Common myeloid progenitor, CD34-positive (primary cell): Measurements from ENCODE around the gene MBOAT2.
A peak's percentile ranks its signal among the peaks of the same experiment; 100 is the strongest.
"Not testable (repeated sequence)": the region's sequence is repeated elsewhere in the genome, so short reads cannot be mapped to it uniquely, and the experiment has no call there.

Experiments used
- CTCF ChIA-PET: fragments of 350-600 bp; sonication (Branson Sonifier 250); formaldehyde crosslinking; loops from one replicate; lab custom pipeline; 2021; ENCODE audit warnings: antibody characterized with exemption; lab: Charles Lee
- POLR2A ChIA-PET: fragments of 350-600 bp; sonication (Branson Sonifier 250); formaldehyde crosslinking; loops from one replicate; lab custom pipeline; 2021; ENCODE audit warnings: antibody characterized with exemption; lab: Charles Lee
- DNase-seq, 3 donors: peaks; one replicate each; pipeline versions ENCODE4 v3.0.0 to v3.0.0-alpha.2; 2013
- H3K27ac ChIP-seq, 2 experiments: 1 replicate in 1 of 2; 2 replicates in 1 of 2; pipeline ENCODE4 v1.7.0; 2013; ENCODE audit warnings: inconsistent platforms in 2 of 2, low read length in 2 of 2, mild to moderate bottlenecking in 2 of 2, low read depth in 1 of 2, moderate library complexity in 1 of 2; ENCODE audit not compliant: severe bottlenecking in 2 of 2, insufficient read depth in 1 of 2, poor library complexity in 1 of 2
- H3K27me3 ChIP-seq, 5 experiments: replicated peaks in 2 of 5; 1 replicate in 3 of 5; 2 replicates in 2 of 5; pipeline versions ENCODE4 v1.6.1 to v1.7.0; 2013; ENCODE audit warnings: low read length in 4 of 5, mild to moderate bottlenecking in 2 of 5, moderate library complexity in 2 of 5, inconsistent platforms in 1 of 5; ENCODE audit not compliant: insufficient read depth in 5 of 5, control insufficient read depth in 4 of 5
- H3K36me3 ChIP-seq, 4 experiments: 1 replicate in 2 of 4; 2 replicates in 2 of 4; pipeline versions ENCODE4 v1.6.1 to v1.7.0; 2013; ENCODE audit warnings: low read length in 3 of 4, control low read depth in 1 of 4, mild to moderate bottlenecking in 1 of 4; ENCODE audit not compliant: control insufficient read depth in 4 of 4, insufficient read depth in 4 of 4
- H3K4me1 ChIP-seq, 4 experiments: 1 replicate in 3 of 4; 2 replicates in 1 of 4; pipeline versions ENCODE4 v1.6.1 to v1.7.1; 2013; ENCODE audit warnings: low read length in 3 of 4, mild to moderate bottlenecking in 3 of 4, control low read depth in 1 of 4, inconsistent platforms in 1 of 4, moderate library complexity in 1 of 4; ENCODE audit not compliant: control insufficient read depth in 4 of 4, insufficient read depth in 4 of 4; ENCODE audit errors: control extremely low read depth in 1 of 4
- H3K4me3 ChIP-seq, 7 experiments: 1 replicate in 4 of 7; 2 replicates in 3 of 7; pipeline versions ENCODE4 v1.5.1 to v1.7.0; 2013; ENCODE audit warnings: mild to moderate bottlenecking in 7 of 7, low read length in 6 of 7, moderate library complexity in 6 of 7, inconsistent platforms in 2 of 7, low read depth in 2 of 7, control low read depth in 1 of 7; ENCODE audit not compliant: insufficient read depth in 4 of 7, control insufficient read depth in 1 of 7; ENCODE audit errors: extremely low read depth in 1 of 7
- H3K9me3 ChIP-seq, 5 experiments: 1 replicate in 4 of 5; 2 replicates in 1 of 5; pipeline versions ENCODE4 v1.6.1 to v1.7.1; 2013; ENCODE audit warnings: low read length in 4 of 5, mild to moderate bottlenecking in 2 of 5, inconsistent platforms in 1 of 5, low read depth in 1 of 5, moderate library complexity in 1 of 5; ENCODE audit not compliant: control insufficient read depth in 4 of 5, insufficient read depth in 2 of 5; ENCODE audit errors: control extremely low read depth in 1 of 5
- WGBS: methylation state at CpG from one replicate; pipeline ENCODE4 v1.1.5; 2013; ENCODE audit not compliant: insufficient coverage; 5-methylcytosine and 5-hydroxymethylcytosine counted together

Gene MBOAT2

GRCh38 chr2:8980096-8980495 is 23.4 kb downstream of the MBOAT2 start:
- DNase-seq = no peak
- H3K27ac ChIP-seq = no peak overlapping the region
- CTCF ChIA-PET = no interaction called here
- H3K4me3 ChIP-seq = no peak overlapping the region
- no peaks in the 10 kb centered on the region for H3K27me3 ChIP-seq
- H3K9me3 ChIP-seq = peaks cover 0 to 2% (median 0%) of the 10 kb centered on the region in 5 experiments
- peaks cover 11 to 33% (median 25%) of the 10 kb centered on the region in 4 experiments for H3K4me1 ChIP-seq
- WGBS = no CpG with 5 or more reads among the region's 1 CpG
- no peaks in the 10 kb centered on the region for H3K36me3 ChIP-seq
- POLR2A ChIA-PET = no interaction called here

DNA sequence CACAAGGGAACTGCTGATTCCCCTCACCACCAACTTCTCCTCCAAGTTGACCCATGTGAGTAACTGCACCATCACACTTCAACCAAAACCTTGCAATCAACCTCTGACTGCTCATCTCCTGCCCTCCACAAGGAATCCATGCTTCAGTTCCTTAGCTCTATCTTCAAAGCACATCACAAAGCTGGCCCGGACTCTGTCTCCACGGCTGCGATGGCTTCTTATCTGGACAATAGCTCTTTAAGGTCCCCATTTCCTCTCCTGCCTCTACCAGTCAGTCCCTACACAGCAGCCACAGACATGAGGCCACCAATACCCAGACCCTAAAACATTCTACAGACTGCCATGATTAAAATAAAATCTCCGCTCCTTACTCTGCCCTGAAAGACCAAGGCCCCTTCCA is 25.7 kb downstream of the MBOAT2 start:
- H3K27ac ChIP-seq = no peak overlapping the region
- H3K9me3 ChIP-seq = peaks cover 0 to 2% (median 0%) of the 10 kb centered on the region in 5 experiments
- POLR2A ChIA-PET = no interaction called here
- no peak for DNase-seq
- no peaks in the 10 kb centered on the region for H3K27me3 ChIP-seq
- H3K4me1 ChIP-seq = peaks cover 5 to 14% (median 8%) of the 10 kb centered on the region in 4 experiments
- H3K4me3 ChIP-seq = no peak overlapping the region
- CTCF ChIA-PET = interaction anchor here (1.2 to 1.9 kb wide), 2 partner anchors 27 to 115 kb away, joined by 3 to 4 read pairs; no protein-coding TSS in a partner anchor
- no peaks in the 10 kb centered on the region for H3K36me3 ChIP-seq
- WGBS = 92% methylated on average over 4 of the region's 4 CpGs

DNA sequence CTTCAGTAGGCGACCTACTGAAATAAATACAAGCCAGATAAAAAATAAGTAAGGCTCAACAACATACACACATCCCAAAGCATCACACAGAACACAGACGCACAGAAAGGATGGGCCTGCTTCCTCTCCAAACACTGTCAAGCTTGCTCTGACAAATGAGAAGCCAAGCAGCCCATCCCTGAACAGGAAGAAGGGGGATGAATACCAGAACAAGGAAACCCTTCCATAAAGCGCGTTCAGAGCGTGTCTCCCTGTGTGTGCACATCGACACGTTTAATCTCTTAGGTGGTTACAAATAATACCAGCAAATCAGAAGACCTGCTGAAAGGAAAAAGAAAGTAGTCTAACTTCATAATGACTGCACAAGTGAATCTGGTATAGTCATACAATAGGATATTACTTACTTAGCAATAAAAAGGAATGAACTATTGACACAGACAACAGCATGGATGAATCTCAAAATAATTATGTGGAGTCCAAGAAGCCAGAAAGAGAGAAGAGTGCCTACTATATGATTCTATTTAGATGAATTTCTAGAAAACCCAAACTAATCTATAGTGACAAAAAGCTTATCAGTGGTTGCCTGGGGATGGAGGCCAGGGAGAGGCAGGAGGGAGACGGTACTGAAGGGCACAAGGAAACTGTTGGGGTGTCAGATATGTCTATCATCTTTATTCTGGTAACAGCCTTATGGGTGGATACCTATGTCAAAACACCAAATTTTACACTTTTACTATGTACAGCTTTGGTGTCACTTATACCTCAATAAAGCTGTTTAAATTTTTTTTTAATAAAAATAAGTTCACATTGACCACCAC is 26.8 kb downstream of the MBOAT2 start:
- peaks cover 3 to 8% (median 6%) of the 10 kb centered on the region in 4 experiments for H3K4me1 ChIP-seq
- H3K27me3 ChIP-seq = no peaks in the 10 kb centered on the region
- peak in 2 of 3 donors; percentile 29 to 38 for DNase-seq
- H3K4me3 ChIP-seq = peak overlapping the region in 2 of 7 experiments; percentile 2 to 4
- H3K9me3 ChIP-seq = peaks cover 0 to 2% (median 0%) of the 10 kb centered on the region in 5 experiments
- WGBS = 40% methylated on average over 1 of the region's 8 CpGs
- H3K27ac ChIP-seq = peak overlapping the region in 1 of 2 experiments; percentile 20
- POLR2A ChIA-PET = interaction anchor here (0.7 kb wide), 1 partner anchor 28 kb away, joined by 3 read pairs; no protein-coding TSS in a partner anchor
- H3K36me3 ChIP-seq = no peaks in the 10 kb centered on the region
- CTCF ChIA-PET = interaction anchor here (0.8 to 1.9 kb wide), 3 partner anchors 8 to 116 kb away, joined by 3 to 4 read pairs (median 3); no protein-coding TSS in a partner anchor

DNA sequence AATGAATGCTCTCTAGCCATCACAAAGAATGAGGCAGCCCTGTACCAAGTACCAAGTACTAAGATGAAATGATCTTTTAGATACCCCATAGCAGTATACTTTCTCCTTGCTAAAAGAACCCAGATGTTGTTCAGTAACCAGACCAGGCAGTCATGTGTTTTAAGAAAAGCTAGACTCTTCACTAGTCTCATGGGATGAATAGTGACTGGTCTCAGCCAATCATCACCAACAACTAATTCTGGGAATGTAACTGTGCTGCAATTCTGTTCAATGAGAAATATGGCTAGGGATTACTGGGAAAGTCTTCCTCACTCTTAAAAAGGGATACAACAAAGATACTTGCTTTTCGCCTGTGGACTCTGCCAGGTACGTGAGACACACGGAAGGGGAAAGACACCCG is 29.5 kb downstream of the MBOAT2 start:
- Histone ChIP-seq H3K27me3 (no peaks in the 10 kb centered on the region), H3K4me3 (no peak overlapping the region), H3K27ac (no peak overlapping the region), H3K4me1 (peaks cover 3 to 7% (median 4%) of the 10 kb centered on the region in 4 experiments), H3K9me3 (no peaks in the 10 kb centered on the region), H3K36me3 (no peaks in the 10 kb centered on the region)
- 90% methylated on average over 3 of the region's 4 CpGs for whole genome bisulfite sequencing
- POLR2A ChIA-PET = no interaction called here
- CTCF ChIA-PET = no interaction called here
- no peak for DNase-seq

DNA sequence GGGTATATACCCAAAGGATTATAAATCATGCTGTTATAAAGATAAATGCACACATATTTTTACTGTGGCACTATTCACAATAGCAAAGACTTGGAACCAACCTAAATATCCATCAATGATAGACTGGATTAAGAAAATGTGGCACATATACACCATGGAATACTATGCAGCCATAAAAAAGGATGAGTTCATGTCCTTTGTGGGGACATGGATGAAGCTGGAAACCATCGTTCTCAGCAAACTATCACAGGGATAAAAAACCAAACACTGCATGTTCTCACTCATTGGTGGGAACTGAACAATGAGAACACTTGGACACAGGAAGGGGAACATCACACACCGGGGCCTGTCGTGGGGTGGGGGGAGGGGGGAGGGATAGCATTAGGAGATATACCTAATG is 30.5 kb downstream of the MBOAT2 start:
- CTCF ChIA-PET, H3K27ac ChIP-seq, DNase-seq, H3K9me3 ChIP-seq, H3K27me3 ChIP-seq, POLR2A ChIA-PET, H3K4me1 ChIP-seq, H3K36me3 ChIP-seq, H3K4me3 ChIP-seq: not testable (repeated sequence)
- no CpG with 5 or more reads among the region's 3 CpGs for WGBS

- H3K4me3 ChIP-seq, H3K27ac ChIP-seq, POLR2A ChIA-PET, H3K4me1 ChIP-seq, CTCF ChIA-PET, DNase-seq, H3K36me3 ChIP-seq, H3K27me3 ChIP-seq, H3K9me3 ChIP-seq: not testable (repeated sequence)
- no CpG with 5 or more reads among the region's 1 CpG for WGBS
Measured at GRCh38 chr2:8972535-8972934, 30.9 kb downstream of the MBOAT2 start.

- POLR2A ChIA-PET, H3K4me1 ChIP-seq, H3K27ac ChIP-seq, H3K27me3 ChIP-seq, H3K36me3 ChIP-seq, DNase-seq, H3K4me3 ChIP-seq, H3K9me3 ChIP-seq, CTCF ChIA-PET: not testable (repeated sequence)
- no CpG with 5 or more reads among the region's 2 CpGs for WGBS
Measured at GRCh38 chr2:8969348-8969747, 34.1 kb downstream of the MBOAT2 start.
